ENCODE measurements around the gene CPLX3.
"Not testable (repeated sequence)": the region's sequence is repeated elsewhere in the genome, so short reads cannot be mapped to it uniquely, and the experiment has no call there.

- not testable (repeated sequence) for TF ChIP-seq CTCF, POLR2A (IDR thresholded peaks at IDR 0.05)
Measured at GRCh38 chr15:74786081-74786480, 40.3 kb upstream of the CPLX3 start.

Data from breast epithelium (tissue), 3 donors.